D721Med (cell line): Measurements from ENCODE around the gene MRM2.

Experiments
- DNase-seq: peaks from one replicate; pipeline ENCODE4 v3.0.0; 2011; ENCODE audit warnings: low spot score; ENCODE audit not compliant: insufficient read length
- FAIRE-seq: peaks from 2 replicates; lab custom pipeline; 2011; peaks lifted over from hg19 to GRCh38; lab: Jason Lieb, UNC
- CTCF ChIP-seq: IDR thresholded peaks from 2 replicates; pipeline ENCODE4 v1.5.1; 2012; ENCODE audit warnings: mild to moderate bottlenecking, control low read depth; ENCODE audit not compliant: insufficient read depth; ENCODE audit errors: missing control alignments

MRM2 gene

GRCh38 chr7:2211259-2211880 lies 30.6 kb downstream of the MRM2 start:
- TF ChIP-seq CTCF = no peak
- DNase-seq (no peak), FAIRE-seq (no peak)

- no peak for TF ChIP-seq CTCF
- FAIRE-seq (no peak), DNase-seq (no peak)
Measured at GRCh38 chr7:2210551-2211258, 31.3 kb downstream of the MRM2 start.

- FAIRE-seq = no peak
- no peak for TF ChIP-seq CTCF
- DNase-seq = no peak
Measured at GRCh38 chr7:2209961-2210323, 32.1 kb downstream of the MRM2 start.

GRCh38 chr7:2209146-2209960 lies 32.7 kb downstream of the MRM2 start:
- DNase-seq = peak; percentile 83
- TF ChIP-seq CTCF = peak; percentile 58
- no peak for FAIRE-seq

GRCh38 chr7:2208712-2209111 lies 33.3 kb downstream of the MRM2 start:
- FAIRE-seq = no peak

GRCh38 chr7:2205036-2205780 lies 36.8 kb downstream of the MRM2 start:
- TF ChIP-seq CTCF = no peak
- DNase-seq = no peak
- no peak for FAIRE-seq

More at GRCh38 chr7:2208712-2209111, 33.3 kb downstream of the MRM2 start:
- DNase-seq = no peak
- TF ChIP-seq CTCF = no peak
